Naive thymus-derived CD4-positive, alpha-beta T cell (primary cell): ENCODE results near the gene TSPAN3. TPM values are rescaled to one million over a fixed set of nuclear protein-coding genes. Genes with fewer than 3 reads are reported as not detected.

ENCODE experiments used
- ATAC-seq: fragments of 150-1000 bp; cut with Tn5 transposase; 2 replicates; pipeline ENCODE4 v1.10.0; 2021; ENCODE audit warnings: mild to moderate bottlenecking, moderate library complexity
- CTCF ChIA-PET: fragments of 350-600 bp; sonication (Branson Sonifier 250); formaldehyde crosslinking; loops from one replicate; lab custom pipeline; 2021; ENCODE audit warnings: antibody characterized with exemption; lab: Charles Lee
- POLR2A ChIA-PET: fragments of 350-600 bp; sonication (Branson Sonifier 250); formaldehyde crosslinking; loops from one replicate; lab custom pipeline; 2021; ENCODE audit warnings: antibody characterized with exemption, inconsistent platforms; lab: Charles Lee
- DNase-seq, 9 donors: peaks; one replicate each; pipeline versions ENCODE4 v3.0.0 to v3.0.0-alpha.2; 2020 to 2022; ENCODE audit warnings: mixed read lengths in 1 of 9
- H3K27ac ChIP-seq: one replicate; pipeline ENCODE4 v1.7.0; 2013; ENCODE audit warnings: mild to moderate bottlenecking, low read depth, low read length, moderate library complexity
- H3K27me3 ChIP-seq, 2 donors: one replicate each; pipeline ENCODE4 v1.7.0; 2013; ENCODE audit warnings: low read length in 2 of 2, mild to moderate bottlenecking in 2 of 2, moderate library complexity in 2 of 2; ENCODE audit not compliant: control insufficient read depth in 2 of 2, insufficient read depth in 2 of 2
- H3K36me3 ChIP-seq, 3 experiments: 1 replicate in 2 of 3; 2 replicates in 1 of 3; pipeline ENCODE4 v1.7.0; 2013; ENCODE audit warnings: low read length in 3 of 3, mild to moderate bottlenecking in 3 of 3, moderate library complexity in 1 of 3; ENCODE audit not compliant: insufficient read depth in 3 of 3, control insufficient read depth in 2 of 3
- H3K4me1 ChIP-seq, 2 donors: one replicate each; pipeline ENCODE4 v1.7.0; 2013; ENCODE audit warnings: low read length in 2 of 2, mild to moderate bottlenecking in 2 of 2, moderate library complexity in 1 of 2; ENCODE audit not compliant: control insufficient read depth in 2 of 2, insufficient read depth in 2 of 2
- H3K4me3 ChIP-seq: 2 replicates; pipeline ENCODE4 v1.7.0; 2013; ENCODE audit warnings: mild to moderate bottlenecking, low read length
- H3K9me3 ChIP-seq, 3 experiments: 1 replicate in 2 of 3; 2 replicates in 1 of 3; pipeline ENCODE4 v1.7.0; 2013; ENCODE audit warnings: low read length in 3 of 3; ENCODE audit not compliant: control insufficient read depth in 2 of 3
- H3K27ac Mint-ChIP-seq, 9 donors: one replicate each; pipeline ENCODE4 v1.8.0; 2020 to 2022; ENCODE audit warnings: mixed read lengths in 9 of 9, mild to moderate bottlenecking in 8 of 9, moderate library complexity in 5 of 9, inconsistent platforms in 2 of 9
- H3K27me3 Mint-ChIP-seq, 5 donors: one replicate each; pipeline ENCODE4 v1.8.0; 2021 to 2022; ENCODE audit warnings: mixed read lengths in 5 of 5, mild to moderate bottlenecking in 1 of 5
- H3K36me3 Mint-ChIP-seq, 5 donors: one replicate each; pipeline ENCODE4 v1.8.0; 2020 to 2022; ENCODE audit warnings: mixed read lengths in 5 of 5, mild to moderate bottlenecking in 3 of 5, inconsistent platforms in 1 of 5
- H3K4me1 Mint-ChIP-seq, 7 donors: one replicate each; pipeline ENCODE4 v1.8.0; 2020 to 2022; ENCODE audit warnings: mixed read lengths in 7 of 7, mild to moderate bottlenecking in 3 of 7, inconsistent platforms in 1 of 7
- H3K4me3 Mint-ChIP-seq, 10 donors: one replicate each; pipeline ENCODE4 v1.8.0; 2020 to 2022; ENCODE audit warnings: mild to moderate bottlenecking in 10 of 10, mixed read lengths in 10 of 10, moderate library complexity in 6 of 10, inconsistent platforms in 2 of 10
- H3K9me3 Mint-ChIP-seq, 11 donors: one replicate each; pipeline ENCODE4 v1.8.0; 2020 to 2022; ENCODE audit warnings: mixed read lengths in 11 of 11, mild to moderate bottlenecking in 4 of 11, inconsistent platforms in 1 of 11, moderate library complexity in 1 of 11
- intact Hi-C, 2 donors: fragments of 100-400 bp; cut with micrococcal nuclease; formaldehyde crosslinking; loops; one replicate each; pipeline ENCODE4 v1.15.1; 2023
- polyA plus RNA-seq, 2 donors: library from polyadenylated mRNA; unstranded; fragments of 300-500 nt; fragmentation: Illumina TruSeq; gene quantifications; one replicate each; pipeline ENCODE4 v1.2.3, GENCODE V29; 2021
- total RNA-seq, 6 experiments: library from RNA in 5 of 6; stranded (reverse) in 5 of 6; gene quantifications; 1 replicate in 5 of 6; 2 replicates in 1 of 6; pipeline ENCODE4 v1.2.3 and lab custom pipeline; 2021 to 2026

Gene TSPAN3
- total RNA-seq (10 to 100 TPM; 17.5 to 24.4 (median 21.7) TPM), polyA plus RNA-seq (100 to 1,000 TPM in 1 of 2 donors, 10 to 100 TPM in 1; 74.7 to 101 TPM), total RNA-seq (lab: John Stamatoyannopoulos, UW) (16.3 reads per million, percentile 46 among the genes with 10 or more reads in this experiment)

GRCh38 chr15:77070495-77071304, at the start of gene TSPAN3:
Gene TSPAN3 (minus strand): TSS chr15:77071109. CDS start chr15:77070954, 155 bp downstream.
- POLR2A ChIA-PET: interaction anchor here (0.6 to 1.3 kb wide), 5 partner anchors 10 to 155 kb away, joined by 3 to 5 read pairs (median 4); no protein-coding TSS in a partner anchor
- intact Hi-C loops: loop anchor here (1.0 to 5.0 kb wide), 6 partner anchors 48 to 350 kb away; partner anchors contain the start of genes HMG20A (in 1 of the 2), PEAK1 (in 1 of the 2), PSTPIP1 (in 1 of the 2) and RCN2 (in 1 of the 2)
- ATAC-seq: peak; percentile 99
- Mint-ChIP-seq H3K4me3 (peak within 1 kb of the TSS; percentile 81 to 90 (median 86)), H3K9me3 (peaks cover 0 to 2% (median 0%) of the 10 kb centered on the region in 11 donors), H3K36me3 (peaks cover 0 to 2% (median 0%) of the 10 kb centered on the region in 5 donors), H3K4me1 (peaks cover 7 to 48% (median 29%) of the 10 kb centered on the region in 7 donors), H3K27ac (peak within 1 kb of the TSS; percentile 54 to 93 (median 80)), H3K27me3 (peaks cover 0 to 22% (median 0%) of the 10 kb centered on the region in 5 donors)
- Histone ChIP-seq H3K27me3 (peaks cover 0 to 2% of the 10 kb centered on the region in 2 donors), H3K36me3 (peaks cover 0 to 3% (median 0%) of the 10 kb centered on the region in 3 experiments), H3K4me1 (peaks cover 5 to 14% of the 10 kb centered on the region in 2 donors), H3K27ac (peak within 1 kb of the TSS; percentile 62), H3K4me3 (peak within 1 kb of the TSS; percentile 50), H3K9me3 (no peaks in the 10 kb centered on the region)
- CTCF ChIA-PET: no interaction called here
- peak; percentile 88 to 93 (median 92) for DNase-seq

GRCh38 chr15:77120576-77120975, 49.7 kb upstream of the TSPAN3 start:
- Mint-ChIP-seq H3K27ac (peak overlapping the region in 1 of 9 donors; percentile 62), H3K9me3 (no peaks in the 10 kb centered on the region), H3K27me3 (no peaks in the 10 kb centered on the region), H3K36me3 (peaks cover 0 to 4% (median 0%) of the 10 kb centered on the region in 5 donors), H3K4me3 (no peak overlapping the region), H3K4me1 (peaks cover 0 to 12% (median 6%) of the 10 kb centered on the region in 7 donors)
- Histone ChIP-seq H3K27me3 (no peaks in the 10 kb centered on the region), H3K9me3 (no peaks in the 10 kb centered on the region), H3K4me3 (no peak overlapping the region), H3K4me1 (no peaks in the 10 kb centered on the region), H3K27ac (no peak overlapping the region), H3K36me3 (no peaks in the 10 kb centered on the region)
- ATAC-seq (no peak), DNase-seq (no peak)
- ChIA-PET CTCF (interaction anchor here (1.4 to 4.9 kb wide), 3 partner anchors 40 to 422 kb away, joined by 4 to 43 read pairs (median 24); no protein-coding TSS in a partner anchor), POLR2A (no interaction called here)
- intact Hi-C loops: no loop called here

DNA sequence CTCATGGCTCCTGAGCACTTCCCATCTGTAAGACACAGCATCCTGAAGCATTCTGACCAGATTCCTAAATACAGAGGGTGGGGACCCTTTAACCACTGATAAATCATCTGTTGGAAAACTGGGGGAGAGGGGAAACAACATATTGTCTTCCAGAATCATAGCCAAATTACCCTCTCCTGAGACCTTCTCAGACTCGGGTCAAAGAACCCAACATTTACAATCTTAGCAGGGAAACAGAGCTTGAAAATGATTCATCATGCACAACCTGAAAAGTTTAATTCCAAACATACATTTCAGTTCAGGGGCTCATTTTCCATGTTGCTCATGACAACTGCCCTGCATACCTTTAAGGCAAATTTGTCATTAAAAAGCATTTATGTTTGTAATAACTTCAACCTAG, 48.5 kb upstream of the TSPAN3 start:
- no peak for DNase-seq
- Histone ChIP-seq H3K27me3 (no peaks in the 10 kb centered on the region), H3K9me3 (no peaks in the 10 kb centered on the region), H3K36me3 (no peaks in the 10 kb centered on the region), H3K4me3 (no peak overlapping the region), H3K4me1 (no peaks in the 10 kb centered on the region), H3K27ac (no peak overlapping the region)
- intact Hi-C loops: loop anchor here (1.0 to 2.0 kb wide), 4 partner anchors 67 to 424 kb away; no protein-coding TSS in a partner anchor
- H3K4me1 Mint-ChIP-seq: peaks cover 0 to 12% (median 6%) of the 10 kb centered on the region in 7 donors
- H3K27me3 Mint-ChIP-seq: no peaks in the 10 kb centered on the region
- H3K27ac Mint-ChIP-seq: no peak overlapping the region
- H3K9me3 Mint-ChIP-seq: no peaks in the 10 kb centered on the region
- ChIA-PET POLR2A (interaction anchor here (0.6 kb wide), 1 partner anchor 487 kb away, joined by 3 read pairs; no protein-coding TSS in a partner anchor), CTCF (interaction anchor here (0.5 to 4.9 kb wide), 14 partner anchors 12 to 516 kb away, joined by 3 to 43 read pairs (median 4); no protein-coding TSS in a partner anchor)
- no peak overlapping the region for H3K4me3 Mint-ChIP-seq
- peaks cover 0 to 4% (median 3%) of the 10 kb centered on the region in 5 donors for H3K36me3 Mint-ChIP-seq
- ATAC-seq: no peak

DNA sequence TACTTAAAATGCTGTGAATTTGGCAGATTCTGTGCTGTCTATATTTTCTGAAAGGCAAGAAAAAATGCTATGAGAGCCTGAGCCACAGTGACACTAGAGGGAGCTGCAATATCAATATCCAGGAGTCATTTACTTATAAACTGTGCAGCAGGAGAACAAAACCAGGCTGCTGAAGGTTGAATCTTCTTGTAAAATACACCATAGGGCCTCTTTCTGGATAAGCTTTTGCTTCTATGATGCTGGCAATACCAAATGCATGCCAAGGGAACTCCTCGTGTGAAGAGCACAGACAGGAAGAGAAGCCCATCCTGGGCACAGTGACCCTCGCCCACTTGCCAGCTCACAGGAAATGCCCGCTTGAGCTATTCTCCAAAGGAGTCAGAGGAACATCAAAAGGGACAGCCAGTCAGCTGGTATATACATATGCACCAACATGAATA, 48.0 kb upstream of the TSPAN3 start:
- no peaks in the 10 kb centered on the region for H3K9me3 ChIP-seq
- Mint-ChIP-seq H3K4me3 (no peak overlapping the region), H3K27me3 (no peaks in the 10 kb centered on the region), H3K9me3 (no peaks in the 10 kb centered on the region), H3K36me3 (peaks cover 0 to 8% (median under 1%) of the 10 kb centered on the region in 5 donors), H3K27ac (no peak overlapping the region), H3K4me1 (peaks cover 0 to 12% (median 6%) of the 10 kb centered on the region in 7 donors)
- H3K27me3 ChIP-seq: no peaks in the 10 kb centered on the region
- peak in 7 of 9 donors; percentile 19 to 63 (median 47) for DNase-seq
- POLR2A ChIA-PET: no interaction called here
- CTCF ChIA-PET: interaction anchor here (0.5 to 4.9 kb wide), 14 partner anchors 12 to 516 kb away, joined by 3 to 43 read pairs (median 4); no protein-coding TSS in a partner anchor
- H3K27ac ChIP-seq: no peak overlapping the region
- H3K4me1 ChIP-seq: no peaks in the 10 kb centered on the region
- intact Hi-C loops: loop anchor here (1.0 to 2.0 kb wide), 5 partner anchors 68 to 424 kb away; no protein-coding TSS in a partner anchor
- H3K4me3 ChIP-seq: no peak overlapping the region
- no peaks in the 10 kb centered on the region for H3K36me3 ChIP-seq
- peak; percentile 70 for ATAC-seq

DNA sequence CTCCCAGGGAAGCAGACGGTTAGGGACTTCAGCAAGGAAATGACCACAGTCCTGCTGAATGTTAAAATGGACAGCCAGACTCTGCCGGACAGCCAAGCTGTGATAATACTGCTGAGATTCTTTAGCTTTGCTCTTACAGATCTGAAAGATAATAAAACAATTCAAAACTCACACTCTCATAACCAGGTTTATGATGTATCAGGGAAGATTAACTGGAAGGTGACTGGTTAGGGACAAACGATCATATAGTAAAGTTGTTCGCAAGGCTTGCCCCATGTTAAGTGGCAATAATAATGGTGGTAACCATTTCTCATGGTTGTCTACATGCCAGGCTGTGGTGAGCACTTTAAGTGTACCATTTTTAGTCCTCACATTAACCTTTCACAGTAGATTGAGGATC, 44.3 kb upstream of the TSPAN3 start:
- intact Hi-C loops: no loop called here
- no peak overlapping the region for H3K27ac Mint-ChIP-seq
- peaks cover 0 to 13% (median 4%) of the 10 kb centered on the region in 5 donors for H3K36me3 Mint-ChIP-seq

DNA sequence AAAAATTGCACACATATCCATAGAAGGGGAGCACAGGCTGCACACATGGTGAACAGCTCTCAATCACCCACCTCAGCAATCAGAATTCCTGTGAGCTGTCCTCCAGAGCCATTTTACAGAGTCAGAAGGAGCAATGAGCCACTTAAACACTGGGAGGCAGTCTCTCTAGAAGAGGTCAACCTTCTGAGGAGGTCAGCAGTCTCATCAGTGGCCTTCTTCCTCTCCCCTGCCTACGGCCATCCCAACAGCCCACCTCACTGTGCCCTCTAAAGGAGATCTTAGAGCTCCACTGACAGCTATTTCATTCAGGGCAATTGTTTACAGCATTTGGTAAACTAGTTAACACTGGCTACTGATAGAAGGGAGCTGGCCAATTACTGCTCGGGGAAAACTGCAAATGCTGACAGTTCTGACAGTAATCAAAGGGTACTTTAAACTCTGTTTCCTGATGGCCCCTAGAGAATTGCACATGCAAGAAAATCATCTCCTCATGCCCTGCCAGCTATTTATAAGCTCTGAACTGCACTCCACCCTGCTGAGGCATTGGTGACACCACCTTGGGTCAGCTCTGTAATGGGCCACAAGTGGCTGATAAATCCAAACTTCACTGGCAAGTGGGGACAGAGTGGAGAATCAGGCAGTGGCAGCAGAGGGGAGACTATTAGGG, 42.1 kb upstream of the TSPAN3 start:
- Mint-ChIP-seq H3K27me3 (no peaks in the 10 kb centered on the region), H3K27ac (peak overlapping the region in 1 of 9 donors; percentile 87), H3K4me3 (no peak overlapping the region), H3K9me3 (no peaks in the 10 kb centered on the region), H3K36me3 (peaks cover 0 to 13% (median 4%) of the 10 kb centered on the region in 5 donors), H3K4me1 (no peaks in the 10 kb centered on the region)
- ChIA-PET POLR2A (no interaction called here), CTCF (interaction anchor here (0.7 to 1.4 kb wide), 4 partner anchors 133 to 430 kb away, joined by 3 to 8 read pairs (median 4); no protein-coding TSS in a partner anchor)
- intact Hi-C loops: no loop called here
- ATAC-seq (no peak), DNase-seq (no peak)
- no peak overlapping the region for H3K27ac ChIP-seq
- H3K9me3 ChIP-seq: no peaks in the 10 kb centered on the region
- no peaks in the 10 kb centered on the region for H3K27me3 ChIP-seq
- H3K36me3 ChIP-seq: no peaks in the 10 kb centered on the region
- H3K4me1 ChIP-seq: no peaks in the 10 kb centered on the region
- H3K4me3 ChIP-seq: no peak overlapping the region

More for the DNA sequence above, 44.3 kb upstream of the TSPAN3 start:
- POLR2A ChIA-PET: no interaction called here
- Histone ChIP-seq H3K36me3 (no peaks in the 10 kb centered on the region), H3K27ac (no peak overlapping the region), H3K4me1 (no peaks in the 10 kb centered on the region), H3K4me3 (no peak overlapping the region), H3K27me3 (no peaks in the 10 kb centered on the region), H3K9me3 (no peaks in the 10 kb centered on the region)
- DNase-seq (no peak), ATAC-seq (no peak)
- no peak overlapping the region for H3K4me3 Mint-ChIP-seq
- CTCF ChIA-PET: interaction anchor here (0.6 kb wide), 1 partner anchor 1072 kb away, joined by 3 read pairs; no protein-coding TSS in a partner anchor
- peaks cover 0 to 11% (median 6%) of the 10 kb centered on the region in 7 donors for H3K4me1 Mint-ChIP-seq
- H3K27me3 Mint-ChIP-seq: no peaks in the 10 kb centered on the region
- no peaks in the 10 kb centered on the region for H3K9me3 Mint-ChIP-seq
